SIG-M5 (cell line): ENCODE measurements around the gene TGFB1I1.
"Not testable (repeated sequence)": the region's sequence is repeated elsewhere in the genome, so short reads cannot be mapped to it uniquely, and the experiment has no call there.

Experiments
- DNase-seq: peaks from one replicate; lab custom pipeline; 2025; lab: John Stamatoyannopoulos, UW

The TGFB1I1 gene

GRCh38 chr16:31471875-31472708 is at the start of gene TGFB1I1:
TSS of gene TGFB1I1 (plus strand) at chr16:31472152. CDS start at chr16:31472189, 37 bp downstream.
- no peak for DNase-seq

GRCh38 chr16:31423241-31423640 is 48.7 kb upstream of the TGFB1I1 start:
- DNase-seq, result no peak

- DNase-seq, result no peak
Measured at GRCh38 chr16:31423801-31424200, 48.2 kb upstream of the TGFB1I1 start.

GRCh38 chr16:31427441-31428278 is 44.3 kb upstream of the TGFB1I1 start:
- DNase-seq, result no peak

GRCh38 chr16:31428279-31428597 is 43.7 kb upstream of the TGFB1I1 start, which contains the start of gene COX6A2:
TSS of gene COX6A2 (minus strand) at chr16:31428360. CDS start at chr16:31428325, 35 bp downstream.
- DNase-seq, result no peak

GRCh38 chr16:31428638-31429247 is 43.2 kb upstream of the TGFB1I1 start:
- DNase-seq, result no peak

GRCh38 chr16:31429314-31429713 is 42.6 kb upstream of the TGFB1I1 start:
- no peak for DNase-seq

- DNase-seq, result no peak
Measured at GRCh38 chr16:31429796-31430195, 42.2 kb upstream of the TGFB1I1 start.

- DNase-seq, result no peak
Measured at GRCh38 chr16:31430380-31431052, 41.4 kb upstream of the TGFB1I1 start.

GRCh38 chr16:31435341-31436220 is 36.4 kb upstream of the TGFB1I1 start:
- DNase-seq, result no peak

- no peak for DNase-seq
Measured at GRCh38 chr16:31436221-31437045, 35.5 kb upstream of the TGFB1I1 start.

GRCh38 chr16:31438414-31438813 is 33.5 kb upstream of the TGFB1I1 start:
- DNase-seq, result no peak

GRCh38 chr16:31439023-31439422 is 32.9 kb upstream of the TGFB1I1 start:
- not testable (repeated sequence) for DNase-seq

- no peak for DNase-seq
Measured at GRCh38 chr16:31439519-31439918, 32.4 kb upstream of the TGFB1I1 start.

GRCh38 chr16:31440516-31441184 is 31.3 kb upstream of the TGFB1I1 start:
- no peak for DNase-seq

- DNase-seq, result no peak
Measured at GRCh38 chr16:31441956-31442355, 30.0 kb upstream of the TGFB1I1 start.

GRCh38 chr16:31445931-31446330 is 26.0 kb upstream of the TGFB1I1 start:
- not testable (repeated sequence) for DNase-seq

GRCh38 chr16:31451201-31451600 is 20.8 kb upstream of the TGFB1I1 start:
- no peak for DNase-seq

- DNase-seq, result no peak
Measured at GRCh38 chr16:31451681-31452351, 20.1 kb upstream of the TGFB1I1 start.
